ENCODE results near the gene ID2. TPM values are rescaled to one million over a fixed set of nuclear protein-coding genes. Genes with fewer than 3 reads are reported as not detected.

Gene ID2
- total and polyA plus RNA-seq, 8 donors, result 40.6 to 255 (median 117) TPM

- H3K36me3 ChIP-seq, result no peaks in the 10 kb centered on the region
- H3K4me3 ChIP-seq, result no peak overlapping the region
- no peak for DNase-seq
- 88 to 92% (median 90%) methylated on average over 12 of the region's 12 CpGs for WGBS, 5 donors
- no peaks in the 10 kb centered on the region for H3K9me3 ChIP-seq
- no peak for TF ChIP-seq POLR2A (IDR thresholded peaks at IDR 0.05)
- peaks cover 0 to 30% (median 10%) of the 10 kb centered on the region in 4 donors for H3K4me1 ChIP-seq
- intact Hi-C loops (cut with DNase I; ENCODE audit: low total_unique reads), result no loop called here
- H3K27ac ChIP-seq, result no peak overlapping the region
- H3K27me3 ChIP-seq, result no peaks in the 10 kb centered on the region
These were observed 43.5 kb upstream of the ID2 start for GRCh38 chr2:8638327-8638726.

GRCh38 chr2:8639122-8639635, 42.7 kb upstream of the ID2 start:
- intact Hi-C loops (cut with DNase I; ENCODE audit: low total_unique reads), result no loop called here
- H3K4me1 ChIP-seq, result peaks cover 0 to 31% (median 13%) of the 10 kb centered on the region in 4 donors
- TF ChIP-seq EP300 (IDR thresholded peaks at IDR 0.05) (no peak), POLR2AphosphoS5 (IDR thresholded peaks at IDR 0.05) (no peak), CTCF (IDR thresholded peaks at IDR 0.05) (no peak), POLR2A (IDR thresholded peaks at IDR 0.05) (no peak)
- H3K4me3 ChIP-seq, result no peak overlapping the region
- H3K9me3 ChIP-seq, result no peaks in the 10 kb centered on the region
- no peaks in the 10 kb centered on the region for H3K36me3 ChIP-seq
- H3K27ac ChIP-seq, result no peak overlapping the region
- WGBS, 5 donors, result 95 to 100% (median 97%) methylated on average over 4 to 5 of the region's 5 CpGs
- H3K27me3 ChIP-seq, result no peaks in the 10 kb centered on the region
- DNase-seq, result no peak

GRCh38 chr2:8640498-8640897, 41.4 kb upstream of the ID2 start:
- intact Hi-C loops (cut with DNase I; ENCODE audit: low total_unique reads), result no loop called here
- no peak for DNase-seq
- H3K36me3 ChIP-seq, result no peaks in the 10 kb centered on the region
- no peak overlapping the region for H3K27ac ChIP-seq
- peaks cover 0 to 33% (median 13%) of the 10 kb centered on the region in 4 donors for H3K4me1 ChIP-seq
- no peak overlapping the region for H3K4me3 ChIP-seq
- no peaks in the 10 kb centered on the region for H3K9me3 ChIP-seq
- TF ChIP-seq EP300 (IDR thresholded peaks at IDR 0.05) (no peak), CTCF (IDR thresholded peaks at IDR 0.05) (no peak), POLR2A (IDR thresholded peaks at IDR 0.05) (no peak), POLR2AphosphoS5 (IDR thresholded peaks at IDR 0.05) (no peak)
- WGBS, 5 donors, result 93 to 100% (median 96%) methylated on average over 8 of the region's 8 CpGs
- H3K27me3 ChIP-seq, result no peaks in the 10 kb centered on the region

- no peak for TF ChIP-seq POLR2AphosphoS5 (IDR thresholded peaks at IDR 0.05)
- TF ChIP-seq EP300 (IDR thresholded peaks at IDR 0.05), result no peak
- TF ChIP-seq CTCF (IDR thresholded peaks at IDR 0.05), result no peak
- no peak for TF ChIP-seq POLR2A (IDR thresholded peaks at IDR 0.05)
These were observed 40.4 kb upstream of the ID2 start for GRCh38 chr2:8641301-8641965.

More at GRCh38 chr2:8641301-8641965, 40.4 kb upstream of the ID2 start:
- WGBS, 5 donors, result 84 to 94% (median 91%) methylated on average over 16 of the region's 16 CpGs
- no peak for DNase-seq
- peaks cover 0 to 28% (median 11%) of the 10 kb centered on the region in 4 donors for H3K4me1 ChIP-seq
- no peaks in the 10 kb centered on the region for H3K9me3 ChIP-seq
- H3K36me3 ChIP-seq, result no peaks in the 10 kb centered on the region
- no peaks in the 10 kb centered on the region for H3K27me3 ChIP-seq
- no peak overlapping the region for H3K27ac ChIP-seq
- no peak overlapping the region for H3K4me3 ChIP-seq
- intact Hi-C loops (cut with DNase I; ENCODE audit: low total_unique reads), result no loop called here
